ENCODE measurements around the gene ATRNL1. TPM values are rescaled to one million over a fixed set of nuclear protein-coding genes. Genes with fewer than 3 reads are reported as not detected.
"Not testable (repeated sequence)": the region's sequence is repeated elsewhere in the genome, so short reads cannot be mapped to it uniquely, and the experiment has no call there.

ATRNL1 gene
- total and polyA plus RNA-seq, 4 donors: 0.40 to 26.9 (median 5.3) TPM

GRCh38 chr10:115747811-115748210 lies 654.6 kb downstream of the ATRNL1 start:
- TF ChIP-seq FOXA1 (IDR thresholded peaks at IDR 0.05) (no peak), CTCF (IDR thresholded peaks at IDR 0.05; ENCODE audit: low read depth, low read length, missing input control) (no peak), JUND (IDR thresholded peaks at IDR 0.05) (no peak), FOXA2 (IDR thresholded peaks at IDR 0.05) (no peak), RXRA (IDR thresholded peaks at IDR 0.05) (no peak), EGR1 (IDR thresholded peaks at IDR 0.05; ENCODE audit: low read depth in 2 of 2) (no peak), GABPA (IDR thresholded peaks at IDR 0.05 in 1 of 2, conservative IDR thresholded peaks at IDR 0.05 in 1 of 2) (no peak), HNF4A (conservative IDR thresholded peaks at IDR 0.05) (no peak), NR2F2 (IDR thresholded peaks at IDR 0.05) (no peak)
- 89% methylated on average over 2 of the region's 2 CpGs for WGBS
- no peak overlapping the region for H3K4me3 ChIP-seq (ENCODE audit: low read depth in 1 of 3, low read length in 3 of 3)

GRCh38 chr10:115758488-115758887 lies 665.3 kb downstream of the ATRNL1 start:
- not testable (repeated sequence) for DNase-seq (ENCODE audit: low spot score); H3K27ac ChIP-seq (ENCODE audit: low read depth in 1 of 2, low read length in 2 of 2); H3K36me3 ChIP-seq (ENCODE audit: control insufficient read depth in 4 of 4, insufficient read depth in 3 of 4, low read depth in 1 of 4, low read length in 3 of 4); H3K27me3 ChIP-seq (ENCODE audit: control insufficient read depth in 4 of 4, insufficient read depth in 4 of 4, low read length in 3 of 4); H3K9me3 ChIP-seq (ENCODE audit: control insufficient read depth in 4 of 4, low read length in 3 of 4); H3K4me1 ChIP-seq (ENCODE audit: control insufficient read depth in 4 of 4, insufficient read depth in 4 of 4, low read length in 3 of 4); H3K4me3 ChIP-seq (ENCODE audit: low read depth in 1 of 3, low read length in 3 of 3); H3K9ac ChIP-seq (ENCODE audit: low read depth in 1 of 2, low read length in 2 of 2)
- 77% methylated on average over 8 of the region's 8 CpGs for WGBS

More at GRCh38 chr10:115747811-115748210, 654.6 kb downstream of the ATRNL1 start:
- no peak for DNase-seq (ENCODE audit: low spot score)
- Histone ChIP-seq H3K9ac (ENCODE audit: low read depth in 1 of 2, low read length in 2 of 2) (no peak overlapping the region), H3K4me1 (ENCODE audit: control insufficient read depth in 4 of 4, insufficient read depth in 4 of 4, low read length in 3 of 4) (no peaks in the 10 kb centered on the region), H3K27ac (ENCODE audit: low read depth in 1 of 2, low read length in 2 of 2) (no peak overlapping the region), H3K9me3 (ENCODE audit: control insufficient read depth in 4 of 4, low read length in 3 of 4) (no peaks in the 10 kb centered on the region), H3K36me3 (ENCODE audit: control insufficient read depth in 4 of 4, insufficient read depth in 3 of 4, low read depth in 1 of 4, low read length in 3 of 4) (no peaks in the 10 kb centered on the region), H3K27me3 (ENCODE audit: control insufficient read depth in 4 of 4, insufficient read depth in 4 of 4, low read length in 3 of 4) (no peaks in the 10 kb centered on the region)

- H3K27ac ChIP-seq (ENCODE audit: low read depth in 1 of 2, low read length in 2 of 2): no peak overlapping the region
- TF ChIP-seq SP1 (IDR thresholded peaks at IDR 0.05): no peak
- no peak for TF ChIP-seq TAF1 (conservative IDR thresholded peaks at IDR 0.05)
- no peak for TF ChIP-seq NR2F2 (IDR thresholded peaks at IDR 0.05)
- TF ChIP-seq RAD21 (IDR thresholded peaks at IDR 0.05): no peak
- no peak for TF ChIP-seq REST (IDR thresholded peaks at IDR 0.05)
- TF ChIP-seq ATF3 (IDR thresholded peaks at IDR 0.05): no peak
- no peak for TF ChIP-seq HNF4G (IDR thresholded peaks at IDR 0.05)
- TF ChIP-seq RXRA (IDR thresholded peaks at IDR 0.05): no peak
- TF ChIP-seq FOXA2 (IDR thresholded peaks at IDR 0.05): no peak
- no peak for TF ChIP-seq EGR1 (IDR thresholded peaks at IDR 0.05; ENCODE audit: low read depth in 2 of 2)
- no peak for TF ChIP-seq HNF4A (conservative IDR thresholded peaks at IDR 0.05)
- TF ChIP-seq ZBTB33 (IDR thresholded peaks at IDR 0.05): no peak
- no peak for TF ChIP-seq YY1 (IDR thresholded peaks at IDR 0.05)
Measured at GRCh38 chr10:115760131-115760530, 667.0 kb downstream of the ATRNL1 start.

More at GRCh38 chr10:115760131-115760530, 667.0 kb downstream of the ATRNL1 start:
- H3K9me3 ChIP-seq (ENCODE audit: control insufficient read depth in 4 of 4, low read length in 3 of 4): no peaks in the 10 kb centered on the region
- no peak overlapping the region for H3K4me3 ChIP-seq (ENCODE audit: low read depth in 1 of 3, low read length in 3 of 3)
- 92% methylated on average over 1 of the region's 1 CpG for WGBS
- H3K27me3 ChIP-seq (ENCODE audit: control insufficient read depth in 4 of 4, insufficient read depth in 4 of 4, low read length in 3 of 4): no peaks in the 10 kb centered on the region
- H3K9ac ChIP-seq (ENCODE audit: low read depth in 1 of 2, low read length in 2 of 2): no peak overlapping the region
- H3K4me1 ChIP-seq (ENCODE audit: control insufficient read depth in 4 of 4, insufficient read depth in 4 of 4, low read length in 3 of 4): no peaks in the 10 kb centered on the region
- no peak for DNase-seq (ENCODE audit: low spot score)
- no peaks in the 10 kb centered on the region for H3K36me3 ChIP-seq (ENCODE audit: control insufficient read depth in 4 of 4, insufficient read depth in 3 of 4, low read depth in 1 of 4, low read length in 3 of 4)

Measured in liver (tissue), 9 donors.